Natural killer cell (primary cell): Measurements from ENCODE around the gene PLD1. TPM values are rescaled to one million over a fixed set of nuclear protein-coding genes. Genes with fewer than 3 reads are reported as not detected.

Experiments
- ATAC-seq, 3 donors: fragments of 150-1000 bp in 2 of 3; fragments of 200-7000 bp in 1 of 3; cut with Tn5 transposase; 1 replicate in 1 of 3; 2 replicates in 2 of 3; pipeline ENCODE4 v1.10.0; 2021; ENCODE audit warnings: mild to moderate bottlenecking in 2 of 3, moderate library complexity in 2 of 3
- DNase-seq, 2 donors: peaks; one replicate each; pipeline versions ENCODE4 v3.0.0 to v3.0.0-alpha.2; 2013 to 2021; ENCODE audit warnings: mixed read lengths in 1 of 2
- H3K27ac ChIP-seq: one replicate; pipeline ENCODE4 v1.5.1; 2013; ENCODE audit warnings: mild to moderate bottlenecking, low read length
- H3K27me3 ChIP-seq: one replicate; pipeline ENCODE4 v1.6.1; 2013; ENCODE audit warnings: low read length; ENCODE audit not compliant: control insufficient read depth, insufficient read depth
- H3K36me3 ChIP-seq: one replicate; pipeline ENCODE4 v1.6.1; 2013; ENCODE audit warnings: low read length; ENCODE audit not compliant: control insufficient read depth, insufficient read depth
- H3K4me1 ChIP-seq: one replicate; pipeline ENCODE4 v1.6.1; 2013; ENCODE audit warnings: low read length; ENCODE audit not compliant: control insufficient read depth, insufficient read depth
- H3K4me3 ChIP-seq: one replicate; pipeline ENCODE4 v1.5.1; 2013; ENCODE audit warnings: low read length
- H3K9me3 ChIP-seq: one replicate; pipeline ENCODE4 v1.6.1; 2013; ENCODE audit warnings: low read length; ENCODE audit not compliant: control insufficient read depth, insufficient read depth
- H3K27ac Mint-ChIP-seq, 2 donors: one replicate each; pipeline ENCODE4 v1.8.0; 2022; ENCODE audit warnings: mild to moderate bottlenecking in 2 of 2, mixed read lengths in 2 of 2, moderate library complexity in 1 of 2
- H3K27me3 Mint-ChIP-seq, 2 donors: one replicate each; pipeline ENCODE4 v1.8.0; 2022; ENCODE audit warnings: low read depth in 2 of 2, mixed read lengths in 2 of 2
- H3K36me3 Mint-ChIP-seq: one replicate; pipeline ENCODE4 v1.8.0; 2022; ENCODE audit warnings: mixed read lengths
- H3K4me1 Mint-ChIP-seq, 2 donors: one replicate each; pipeline ENCODE4 v1.8.0; 2022; ENCODE audit warnings: mixed read lengths in 2 of 2
- H3K4me3 Mint-ChIP-seq: one replicate; pipeline ENCODE4 v1.8.0; 2022; ENCODE audit warnings: mild to moderate bottlenecking, moderate library complexity, mixed read lengths
- H3K9me3 Mint-ChIP-seq, 2 donors: one replicate each; pipeline ENCODE4 v1.8.0; 2022; ENCODE audit warnings: mixed read lengths in 2 of 2
- WGBS: methylation state at CpG from one replicate; pipeline ENCODE4 v1.1.7; 2013; ENCODE audit warnings: missing lambda C conversion rate; ENCODE audit not compliant: insufficient coverage; 5-methylcytosine and 5-hydroxymethylcytosine counted together
- intact Hi-C: fragments of 100-400 bp; cut with micrococcal nuclease; formaldehyde crosslinking; loops from one replicate; pipeline ENCODE4 v1.14.2; 2022
- total RNA-seq, 4 donors: library from RNA; stranded (reverse); fragments of 120-200 nt in 1 of 4; gene quantifications; one replicate each; pipeline versions ENCODE4 v1.2.3 to v1.2.4, GENCODE V29; 2013 to 2022
- TF ChIP-seq, protein P1 (sequence below): fragments of 200-600 bp; IDR thresholded peaks from one replicate; pipeline ENCODE4 v1.8.0; 2022; ENCODE audit warnings: antibody characterized with exemption

Gene PLD1
- total RNA-seq, 3 donors from 2014 or later (not counting 1 experiment from before 2014, with no cell fraction given): 13.2 to 26.3 (median 17.1) TPM

DNA sequence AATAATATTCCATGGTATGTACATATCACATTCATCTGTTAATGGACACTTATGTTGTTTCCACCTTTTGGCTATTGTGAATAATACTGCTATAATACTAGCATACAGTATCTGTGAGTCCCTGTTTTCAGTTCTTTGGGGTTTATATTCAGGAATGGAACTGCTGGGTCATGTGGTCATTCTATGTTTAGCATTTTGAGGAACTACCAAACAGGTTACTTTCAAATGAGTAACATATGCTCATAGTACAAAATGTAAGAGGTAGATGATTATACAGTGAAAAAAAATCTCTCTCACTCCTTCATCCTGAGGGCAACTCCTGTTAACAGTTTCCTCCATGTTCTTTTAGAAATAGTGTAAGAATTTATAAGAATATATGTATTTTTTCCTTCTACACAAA lies 162.2 kb downstream of the PLD1 start:
- intact Hi-C loops: no loop called here
- Histone ChIP-seq H3K9me3 (no peaks in the 10 kb centered on the region), H3K36me3 (no peaks in the 10 kb centered on the region), H3K4me1 (no peaks in the 10 kb centered on the region), H3K27ac (no peak overlapping the region), H3K27me3 (no peaks in the 10 kb centered on the region), H3K4me3 (no peak overlapping the region)
- H3K9me3 Mint-ChIP-seq: no peaks in the 10 kb centered on the region
- H3K4me1 Mint-ChIP-seq: peaks cover 0 to 6% of the 10 kb centered on the region in 2 donors
- TF ChIP-seq, protein P1, sequence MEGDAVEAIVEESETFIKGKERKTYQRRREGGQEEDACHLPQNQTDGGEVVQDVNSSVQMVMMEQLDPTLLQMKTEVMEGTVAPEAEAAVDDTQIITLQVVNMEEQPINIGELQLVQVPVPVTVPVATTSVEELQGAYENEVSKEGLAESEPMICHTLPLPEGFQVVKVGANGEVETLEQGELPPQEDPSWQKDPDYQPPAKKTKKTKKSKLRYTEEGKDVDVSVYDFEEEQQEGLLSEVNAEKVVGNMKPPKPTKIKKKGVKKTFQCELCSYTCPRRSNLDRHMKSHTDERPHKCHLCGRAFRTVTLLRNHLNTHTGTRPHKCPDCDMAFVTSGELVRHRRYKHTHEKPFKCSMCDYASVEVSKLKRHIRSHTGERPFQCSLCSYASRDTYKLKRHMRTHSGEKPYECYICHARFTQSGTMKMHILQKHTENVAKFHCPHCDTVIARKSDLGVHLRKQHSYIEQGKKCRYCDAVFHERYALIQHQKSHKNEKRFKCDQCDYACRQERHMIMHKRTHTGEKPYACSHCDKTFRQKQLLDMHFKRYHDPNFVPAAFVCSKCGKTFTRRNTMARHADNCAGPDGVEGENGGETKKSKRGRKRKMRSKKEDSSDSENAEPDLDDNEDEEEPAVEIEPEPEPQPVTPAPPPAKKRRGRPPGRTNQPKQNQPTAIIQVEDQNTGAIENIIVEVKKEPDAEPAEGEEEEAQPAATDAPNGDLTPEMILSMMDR: no peak
- H3K27ac Mint-ChIP-seq: no peak overlapping the region
- no peaks in the 10 kb centered on the region for H3K36me3 Mint-ChIP-seq
- no peak for ATAC-seq
- no peaks in the 10 kb centered on the region for H3K27me3 Mint-ChIP-seq
- H3K4me3 Mint-ChIP-seq: no peak overlapping the region
- no peak for DNase-seq

DNA sequence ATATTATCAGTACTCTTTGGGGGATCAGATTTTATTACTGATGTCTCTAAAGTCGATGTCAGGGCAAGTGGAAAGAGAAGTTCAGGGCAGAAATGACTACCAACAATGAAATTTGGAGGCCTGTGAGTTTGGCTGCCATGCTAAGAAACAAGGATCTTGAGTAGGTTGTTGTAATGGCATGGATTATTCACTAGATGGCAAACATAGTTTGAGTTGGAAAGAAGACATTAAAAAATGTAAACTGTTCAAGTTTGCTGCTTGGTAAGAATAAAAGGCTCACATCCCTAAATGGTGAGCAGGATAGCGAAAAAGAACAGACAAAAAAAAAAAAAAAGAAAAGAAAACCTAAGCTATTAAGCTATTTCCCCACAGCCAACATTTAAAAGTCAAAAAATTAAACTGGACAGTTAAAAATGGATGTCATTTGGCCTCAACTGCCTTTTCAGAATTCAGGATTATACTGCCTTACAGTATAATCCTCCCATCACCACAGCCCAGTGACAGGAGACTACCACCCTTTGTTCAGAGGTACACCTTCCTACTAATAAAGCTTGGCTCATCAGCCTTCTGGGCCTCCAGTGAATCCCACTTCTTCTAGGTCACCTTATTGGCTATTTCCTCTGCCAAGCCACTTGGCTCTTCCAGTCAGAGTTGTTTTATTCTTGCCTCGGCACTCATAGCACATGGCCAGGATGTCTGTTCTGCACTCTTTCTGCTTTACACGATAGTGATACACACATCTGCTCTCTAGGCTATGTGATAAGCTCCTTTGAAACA lies 163.7 kb downstream of the PLD1 start:
- 61% methylated on average over 3 of the region's 4 CpGs for WGBS
- H3K9me3 ChIP-seq: no peaks in the 10 kb centered on the region
- H3K4me3 Mint-ChIP-seq: no peak overlapping the region
- no peak overlapping the region for H3K27ac ChIP-seq
- peak in 1 of 2 donors; percentile 39 for DNase-seq
- H3K36me3 Mint-ChIP-seq: peaks cover 4% of the 10 kb centered on the region
- peaks cover 0 to 6% of the 10 kb centered on the region in 2 donors for H3K4me1 Mint-ChIP-seq
- TF ChIP-seq, protein P1: peak; percentile 50
- ATAC-seq: peak in 1 of 3 donors; percentile 29
- H3K36me3 ChIP-seq: no peaks in the 10 kb centered on the region
- intact Hi-C loops: loop anchor here (1.0 to 2.0 kb wide), 2 partner anchors 188 to 695 kb away; no protein-coding TSS in a partner anchor
- H3K4me1 ChIP-seq: no peaks in the 10 kb centered on the region
- no peaks in the 10 kb centered on the region for H3K27me3 Mint-ChIP-seq
- no peaks in the 10 kb centered on the region for H3K27me3 ChIP-seq
- H3K4me3 ChIP-seq: no peak overlapping the region
- no peaks in the 10 kb centered on the region for H3K9me3 Mint-ChIP-seq
- H3K27ac Mint-ChIP-seq: no peak overlapping the region

DNA sequence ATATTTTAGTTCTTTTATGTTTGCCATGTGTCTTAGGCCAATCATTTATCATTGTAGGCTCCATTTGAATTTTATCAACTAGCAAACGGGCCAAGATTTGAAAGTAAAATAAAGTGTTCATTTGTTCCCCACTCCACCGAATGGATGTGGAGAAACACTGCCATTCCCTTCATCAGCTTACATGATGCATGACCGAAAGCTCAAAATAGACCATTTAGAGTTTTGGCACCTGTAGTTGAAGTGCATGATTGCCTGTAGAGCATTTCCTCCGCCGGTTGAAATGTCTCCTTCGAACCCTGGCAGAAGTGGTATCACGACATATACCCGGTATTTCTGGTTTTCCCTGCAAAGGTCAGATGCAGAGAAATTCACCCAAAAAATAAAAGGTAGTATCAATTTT lies 165.6 kb downstream of the PLD1 start:
- no peak overlapping the region for H3K4me3 Mint-ChIP-seq
- intact Hi-C loops: no loop called here
- Histone ChIP-seq H3K36me3 (no peaks in the 10 kb centered on the region), H3K27ac (no peak overlapping the region), H3K27me3 (no peaks in the 10 kb centered on the region), H3K4me1 (no peaks in the 10 kb centered on the region), H3K9me3 (no peaks in the 10 kb centered on the region), H3K4me3 (no peak overlapping the region)
- 93% methylated on average over 8 of the region's 8 CpGs for WGBS
- DNase-seq: no peak
- H3K27ac Mint-ChIP-seq: no peak overlapping the region
- no peaks in the 10 kb centered on the region for H3K4me1 Mint-ChIP-seq
- H3K36me3 Mint-ChIP-seq: peaks cover 8% of the 10 kb centered on the region
- H3K27me3 Mint-ChIP-seq: no peaks in the 10 kb centered on the region
- H3K9me3 Mint-ChIP-seq: no peaks in the 10 kb centered on the region
- ATAC-seq: no peak
- TF ChIP-seq, protein P1: no peak

DNA sequence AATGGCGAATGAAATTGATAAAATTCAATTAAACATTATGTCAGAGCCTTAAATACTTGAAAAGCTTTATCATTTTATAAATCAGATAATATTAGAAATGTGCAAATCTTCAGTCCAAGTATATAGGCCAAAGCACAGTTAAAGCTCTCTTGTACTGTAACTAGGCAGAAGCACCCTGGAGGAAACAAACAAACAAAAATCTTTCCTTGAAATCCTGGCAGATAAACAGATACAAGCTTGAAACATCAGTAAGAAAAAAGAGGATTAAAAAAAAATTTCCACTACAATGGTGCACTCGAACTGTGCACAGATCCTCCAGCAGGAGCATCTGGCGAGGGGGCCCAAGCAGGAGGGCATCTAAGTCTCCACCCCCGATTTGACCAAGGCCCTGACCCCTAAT lies 166.6 kb downstream of the PLD1 start:
- TF ChIP-seq, protein P1: no peak
- Histone ChIP-seq H3K36me3 (no peaks in the 10 kb centered on the region), H3K27me3 (no peaks in the 10 kb centered on the region), H3K4me1 (no peaks in the 10 kb centered on the region), H3K4me3 (no peak overlapping the region), H3K9me3 (no peaks in the 10 kb centered on the region), H3K27ac (no peak overlapping the region)
- Mint-ChIP-seq H3K27ac (no peak overlapping the region), H3K36me3 (peaks cover 8% of the 10 kb centered on the region), H3K4me1 (no peaks in the 10 kb centered on the region), H3K27me3 (no peaks in the 10 kb centered on the region), H3K4me3 (no peak overlapping the region), H3K9me3 (no peaks in the 10 kb centered on the region)
- intact Hi-C loops: no loop called here
- DNase-seq: no peak
- ATAC-seq: no peak
- 91% methylated on average over 3 of the region's 4 CpGs for WGBS
